ENCODE measurements around the gene GSDME.

DNA sequence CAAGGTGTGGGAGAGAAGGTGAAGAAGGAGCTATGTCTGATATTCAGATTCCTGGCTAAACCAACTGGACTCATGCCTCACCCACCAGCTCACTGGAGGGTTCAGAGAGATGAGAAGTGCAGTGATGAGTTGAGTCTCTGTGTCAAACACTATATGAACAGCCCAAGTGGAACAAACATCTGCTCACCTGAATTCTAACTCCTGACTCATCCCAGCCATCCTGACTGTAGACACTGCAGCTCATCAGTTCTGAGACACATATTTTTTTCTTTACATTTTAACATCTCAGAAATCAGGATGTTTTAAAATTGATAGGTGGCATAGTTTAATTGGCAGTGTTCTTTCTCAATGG, 27.3 kb downstream of the GSDME start:
- TF ChIP-seq CTCF (IDR thresholded peaks at IDR 0.05) (no peak), POLR2A (IDR thresholded peaks at IDR 0.05) (no peak), POLR2AphosphoS5 (IDR thresholded peaks at IDR 0.05) (no peak), EP300 (IDR thresholded peaks at IDR 0.05) (no peak)

Measured in upper lobe of left lung (tissue), 4 donors.